Vagina (tissue), 2 donors: ENCODE data around the gene CYB561. TPM values are rescaled to one million over a fixed set of nuclear protein-coding genes. Genes with fewer than 3 reads are reported as not detected.
"Not testable (repeated sequence)": the region's sequence is repeated elsewhere in the genome, so short reads cannot be mapped to it uniquely, and the experiment has no call there.

Experiments
- DNase-seq, 2 donors: peaks; one replicate each; pipeline ENCODE4 v3.0.0-alpha.2; 2017; ENCODE audit errors: extremely low spot score in 2 of 2
- H3K27ac ChIP-seq: fragments of 200-600 bp; sonication (generic); one replicate; pipeline ENCODE4 v1.5.1; 2019
- H3K27me3 ChIP-seq: fragments of 200-600 bp; sonication (generic); one replicate; pipeline ENCODE4 v1.5.1; 2019
- H3K36me3 ChIP-seq, 2 donors: fragments of 200-600 bp; sonication (generic); one replicate each; pipeline ENCODE4 v1.5.1; 2017 to 2019
- H3K4me1 ChIP-seq: fragments of 200-600 bp; sonication (generic); one replicate; pipeline ENCODE4 v1.5.1; 2019
- H3K4me3 ChIP-seq, 2 donors: fragments of 200-600 bp; sonication (generic); 1 replicate in 1 of 2; 2 replicates in 1 of 2; pipeline ENCODE4 v1.5.1; 2016 to 2019
- H3K9me3 ChIP-seq: fragments of 200-600 bp; sonication (generic); one replicate; pipeline ENCODE4 v1.5.1; 2019
- CTCF ChIP-seq, 3 experiments: fragments of 450-650 bp in 2 of 3; fragments of 200-600 bp in 1 of 3; sonication (generic) in 1 of 3; IDR thresholded peaks; one replicate each; pipeline ENCODE4 v1.5.1; 2017 to 2019; ENCODE audit warnings: antibody characterized with exemption in 3 of 3, mild to moderate bottlenecking in 2 of 3, moderate library complexity in 2 of 3
- POLR2A ChIP-seq, 2 donors: fragments of 450-650 bp; IDR thresholded peaks; one replicate each; pipeline ENCODE4 v1.6.1; 2017; ENCODE audit warnings: antibody characterized with exemption in 2 of 2, mild to moderate bottlenecking in 2 of 2, moderate library complexity in 2 of 2
- POLR2AphosphoS5 ChIP-seq, 2 donors: sonication (generic); formaldehyde crosslinking; IDR thresholded peaks; one replicate each; pipeline ENCODE4 v1.9.0; 2017; ENCODE audit warnings: antibody characterized with exemption in 2 of 2, mild to moderate bottlenecking in 2 of 2, low read depth in 1 of 2; ENCODE audit not compliant: insufficient read depth in 1 of 2
- intact Hi-C: fragments of 100-400 bp; cut with DNase I; formaldehyde crosslinking; loops from one replicate; pipeline ENCODE4 v1.15.1; 2023
- total RNA-seq: library from RNA; depleted of rRNA; stranded (reverse); fragments of >200 nt; gene quantifications from one replicate; pipeline ENCODE4 v1.2.3, GENCODE V29; 2016

The CYB561 gene
- total RNA-seq, 1 donor from 2014 or later = 46.2 TPM

DNA sequence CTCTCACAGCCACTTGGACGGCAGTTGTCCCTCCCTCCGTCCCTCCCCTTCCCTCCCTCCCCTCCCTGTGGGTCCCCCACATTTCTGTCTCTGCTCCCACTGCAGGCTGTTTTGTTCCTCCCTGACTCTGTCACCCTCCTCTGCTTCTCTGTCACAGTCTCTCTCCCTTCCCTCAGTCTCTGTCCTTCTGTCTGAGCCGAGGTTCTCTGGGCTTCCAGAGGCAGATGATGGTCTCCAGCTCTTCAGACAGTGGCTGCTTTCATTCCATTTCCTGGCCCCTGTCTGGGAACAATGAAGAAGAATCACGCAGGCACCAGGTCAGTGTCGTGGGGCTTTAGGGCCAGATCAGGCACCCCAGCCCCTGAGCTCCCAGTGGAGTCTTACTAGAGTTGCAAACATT is 8.8 kb upstream of the CYB561 start:
- no peaks in the 10 kb centered on the region for H3K36me3 ChIP-seq
- no peak for TF ChIP-seq CTCF (IDR thresholded peaks at IDR 0.05)
- TF ChIP-seq POLR2A (IDR thresholded peaks at IDR 0.05) = no peak
- no peak for TF ChIP-seq POLR2AphosphoS5 (IDR thresholded peaks at IDR 0.05; ENCODE audit: insufficient read depth in 1 of 2, low read depth in 1 of 2)
- H3K4me1 ChIP-seq = peaks cover 27% of the 10 kb centered on the region
- peak overlapping the region; percentile 33 for H3K27ac ChIP-seq
- DNase-seq = no peak
- no peaks in the 10 kb centered on the region for H3K27me3 ChIP-seq
- intact Hi-C loops = no loop called here
- H3K9me3 ChIP-seq = no peaks in the 10 kb centered on the region
- H3K4me3 ChIP-seq = no peak overlapping the region

GRCh38 chr17:63454357-63454756 is 8.3 kb upstream of the CYB561 start:
- intact Hi-C loops, DNase-seq, H3K36me3 ChIP-seq, H3K4me3 ChIP-seq, H3K27ac ChIP-seq, H3K27me3 ChIP-seq, H3K9me3 ChIP-seq: not testable (repeated sequence)
- H3K4me1 ChIP-seq = peaks cover 27% of the 10 kb centered on the region

DNA sequence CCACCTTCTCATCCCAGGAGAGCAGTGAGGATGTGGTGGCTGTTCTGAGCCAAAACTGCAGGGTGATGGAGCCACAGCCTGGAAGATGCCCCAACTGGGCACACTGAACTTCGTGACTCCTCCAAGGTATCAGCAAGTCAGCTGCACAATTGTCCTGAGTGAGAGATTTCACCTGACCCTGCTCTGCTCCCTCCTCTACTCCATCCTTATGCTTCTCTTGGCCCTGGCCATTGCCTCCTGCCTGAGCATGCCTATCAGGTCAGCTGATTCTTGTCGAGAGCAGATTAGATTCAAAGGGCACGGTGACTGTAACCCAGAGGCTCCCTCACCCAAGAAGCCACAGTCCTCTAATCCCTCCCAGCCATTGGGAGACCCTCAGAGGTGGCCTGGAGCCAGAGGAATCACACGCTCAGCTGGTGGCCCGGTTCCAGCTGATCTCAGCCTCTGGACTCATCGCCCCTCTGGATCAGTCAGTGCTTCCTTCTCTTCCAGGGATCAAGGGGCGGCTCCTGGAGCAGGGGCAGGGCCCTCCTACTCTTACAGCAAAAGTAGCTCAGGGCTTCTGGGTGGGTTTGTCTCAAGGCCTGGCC is 7.0 kb upstream of the CYB561 start:
- peaks cover 29% of the 10 kb centered on the region for H3K4me1 ChIP-seq
- H3K4me3 ChIP-seq = no peak overlapping the region
- no peaks in the 10 kb centered on the region for H3K36me3 ChIP-seq
- H3K27me3 ChIP-seq = no peaks in the 10 kb centered on the region
- DNase-seq = no peak
- TF ChIP-seq POLR2AphosphoS5 (IDR thresholded peaks at IDR 0.05; ENCODE audit: insufficient read depth in 1 of 2, low read depth in 1 of 2) (no peak), CTCF (IDR thresholded peaks at IDR 0.05) (no peak), POLR2A (IDR thresholded peaks at IDR 0.05) (no peak)
- H3K27ac ChIP-seq = no peak overlapping the region
- no peaks in the 10 kb centered on the region for H3K9me3 ChIP-seq
- intact Hi-C loops = no loop called here

DNA sequence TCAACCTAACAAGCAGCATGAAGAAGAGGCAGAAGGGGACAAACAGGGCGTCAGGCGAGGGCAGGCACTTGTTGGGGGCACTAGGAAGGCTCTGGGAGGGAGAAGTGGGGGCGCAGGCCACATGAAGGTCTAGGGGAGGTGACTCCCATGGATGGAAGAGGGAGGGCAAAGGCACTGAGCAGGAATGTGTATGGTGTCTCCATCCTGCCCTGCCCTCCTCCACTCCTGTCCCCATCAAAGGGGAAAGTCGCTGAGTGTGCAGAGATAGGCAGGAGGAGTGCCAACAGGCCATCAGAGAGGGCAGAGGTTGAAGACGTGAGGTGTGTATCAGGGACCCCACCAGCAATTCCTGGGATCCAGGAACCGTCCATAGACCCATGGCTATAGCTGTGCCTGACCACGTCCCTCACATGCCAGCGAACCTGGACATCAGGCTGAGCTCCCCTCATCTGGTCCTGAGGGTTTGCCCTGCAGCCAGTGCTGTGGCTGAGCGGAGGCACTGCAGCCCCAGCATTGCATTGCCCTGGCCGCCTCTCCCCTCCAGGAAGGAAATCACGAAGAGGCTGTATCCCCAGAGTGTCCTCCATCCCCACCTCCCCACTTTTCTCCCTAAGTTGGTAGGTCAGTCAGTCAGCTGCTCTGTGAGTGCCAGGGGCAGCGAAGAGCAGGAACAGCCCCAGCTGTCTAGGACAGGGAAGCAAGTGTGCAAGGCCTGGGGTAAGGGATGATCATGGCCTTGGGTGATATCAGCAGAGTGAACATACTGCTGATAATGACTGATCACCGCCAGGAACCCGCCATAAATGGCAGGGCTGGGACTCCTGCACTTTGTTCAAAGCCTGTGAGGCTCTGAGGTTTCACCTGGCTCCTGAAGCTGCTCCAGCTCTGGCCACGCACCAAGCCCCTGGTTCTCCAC is 6.2 kb upstream of the CYB561 start:
- Histone ChIP-seq H3K36me3 (no peaks in the 10 kb centered on the region), H3K9me3 (no peaks in the 10 kb centered on the region), H3K4me1 (peaks cover 36% of the 10 kb centered on the region), H3K27me3 (no peaks in the 10 kb centered on the region), H3K27ac (no peak overlapping the region), H3K4me3 (no peak overlapping the region)
- intact Hi-C loops = no loop called here
- TF ChIP-seq POLR2A (IDR thresholded peaks at IDR 0.05) = no peak
- TF ChIP-seq POLR2AphosphoS5 (IDR thresholded peaks at IDR 0.05; ENCODE audit: insufficient read depth in 1 of 2, low read depth in 1 of 2) = no peak
- TF ChIP-seq CTCF (IDR thresholded peaks at IDR 0.05) = no peak
- no peak for DNase-seq

DNA sequence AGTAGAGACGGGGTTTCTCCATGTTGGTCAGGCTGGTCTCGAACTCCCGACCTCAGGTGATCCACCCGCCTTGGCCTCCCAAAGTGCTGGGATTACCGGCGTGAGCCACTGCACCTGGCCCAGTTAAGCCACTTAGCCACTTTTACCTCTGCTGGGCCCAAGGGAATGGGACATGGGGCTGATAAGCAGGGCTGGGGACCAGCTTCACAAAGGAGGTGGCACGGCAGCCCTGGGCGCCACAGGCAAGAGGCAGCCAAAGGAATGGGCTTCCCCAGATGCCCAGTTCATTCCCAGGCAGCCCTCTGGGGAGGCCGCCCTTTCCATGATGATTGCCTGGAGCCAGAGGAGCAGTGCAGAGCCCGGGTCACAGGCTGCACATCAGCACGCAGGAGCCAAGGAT is 5.0 kb upstream of the CYB561 start:
- no peak overlapping the region for H3K27ac ChIP-seq
- no peak for DNase-seq
- intact Hi-C loops = no loop called here
- H3K9me3 ChIP-seq = no peaks in the 10 kb centered on the region
- H3K4me3 ChIP-seq = no peak overlapping the region
- no peaks in the 10 kb centered on the region for H3K27me3 ChIP-seq
- no peaks in the 10 kb centered on the region for H3K36me3 ChIP-seq
- peaks cover 46% of the 10 kb centered on the region for H3K4me1 ChIP-seq
- TF ChIP-seq POLR2AphosphoS5 (IDR thresholded peaks at IDR 0.05; ENCODE audit: insufficient read depth in 1 of 2, low read depth in 1 of 2) = no peak
- TF ChIP-seq CTCF (IDR thresholded peaks at IDR 0.05) = no peak
- no peak for TF ChIP-seq POLR2A (IDR thresholded peaks at IDR 0.05)
